GM21515 (cell line): ENCODE results near the gene RAD51B.

Experiments
- ATAC-seq: cut with Tn5 transposase; IDR thresholded peaks from one replicate; pipeline ENCODE4 v1.9.1; 2021; ENCODE audit not compliant: unreplicated experiment

RAD51B gene

DNA sequence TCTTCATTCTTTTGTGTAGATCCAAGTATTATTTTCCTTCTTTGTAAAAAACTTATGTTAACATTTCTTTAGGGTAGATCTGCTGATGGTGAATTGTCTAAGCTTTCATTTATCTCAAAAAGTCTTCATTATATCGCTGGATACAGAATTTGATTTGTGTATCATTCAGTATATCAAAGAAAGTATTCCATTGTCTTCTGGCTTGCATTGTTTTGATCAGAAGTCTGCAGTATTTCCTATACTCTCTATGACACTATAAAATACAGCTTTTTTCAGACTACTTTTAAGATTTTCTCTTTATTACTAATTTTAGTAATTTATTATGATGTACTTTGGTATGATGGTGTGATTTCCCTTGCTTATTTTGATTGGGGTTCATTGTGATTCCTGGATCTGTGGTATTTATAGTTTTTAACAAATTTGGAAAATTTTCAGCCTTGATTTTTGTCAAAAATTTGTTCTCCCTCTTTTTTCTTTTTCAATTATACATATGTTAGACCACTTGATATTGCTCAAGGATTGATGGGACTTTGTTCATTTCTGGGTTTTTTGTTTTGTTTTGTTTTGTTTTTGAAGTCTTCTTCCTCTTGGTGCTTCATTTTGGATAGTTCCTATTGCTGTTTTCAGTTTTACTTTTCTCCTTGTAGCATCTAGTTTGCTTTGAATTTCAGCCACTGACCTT is 796.8 kb downstream of the RAD51B start:
- ATAC-seq: no peak

DNA sequence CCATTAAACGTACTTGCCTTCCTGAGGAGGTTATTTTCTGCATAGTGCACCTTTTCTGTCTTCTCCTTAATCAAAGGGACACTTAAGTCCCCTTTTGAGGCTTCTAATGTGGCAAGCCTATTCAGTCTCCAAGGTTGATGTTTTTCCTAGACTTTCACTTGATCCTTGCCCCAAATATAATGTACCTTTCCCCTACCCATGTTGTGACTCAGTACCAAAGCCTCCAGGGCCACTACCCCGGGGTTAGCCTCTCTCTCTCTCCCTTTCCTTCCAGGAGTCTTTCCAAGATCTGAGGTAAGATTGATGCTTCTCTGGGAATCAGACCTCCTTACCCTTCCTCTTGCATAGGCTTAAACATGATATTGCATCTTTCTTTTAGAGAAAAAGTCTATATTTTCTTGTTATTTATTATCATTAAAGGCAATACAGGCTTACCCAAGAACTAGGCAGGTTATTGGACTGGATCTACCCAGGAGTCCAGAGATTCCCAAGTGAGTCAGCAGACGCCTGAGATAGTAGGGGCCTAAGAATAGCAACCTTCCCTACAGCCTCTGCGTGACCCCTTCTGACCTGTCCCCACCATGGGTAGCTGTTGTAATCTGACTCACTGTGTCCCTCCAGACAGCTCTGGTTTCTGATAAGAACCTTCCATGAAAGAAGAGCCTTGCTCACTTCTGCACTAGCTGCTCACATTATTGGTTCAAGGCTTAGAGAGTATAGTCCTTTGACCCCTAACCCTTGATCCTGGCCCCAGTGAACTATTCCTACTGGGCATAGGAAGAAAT is 800.4 kb downstream of the RAD51B start:
- no peak for ATAC-seq

DNA sequence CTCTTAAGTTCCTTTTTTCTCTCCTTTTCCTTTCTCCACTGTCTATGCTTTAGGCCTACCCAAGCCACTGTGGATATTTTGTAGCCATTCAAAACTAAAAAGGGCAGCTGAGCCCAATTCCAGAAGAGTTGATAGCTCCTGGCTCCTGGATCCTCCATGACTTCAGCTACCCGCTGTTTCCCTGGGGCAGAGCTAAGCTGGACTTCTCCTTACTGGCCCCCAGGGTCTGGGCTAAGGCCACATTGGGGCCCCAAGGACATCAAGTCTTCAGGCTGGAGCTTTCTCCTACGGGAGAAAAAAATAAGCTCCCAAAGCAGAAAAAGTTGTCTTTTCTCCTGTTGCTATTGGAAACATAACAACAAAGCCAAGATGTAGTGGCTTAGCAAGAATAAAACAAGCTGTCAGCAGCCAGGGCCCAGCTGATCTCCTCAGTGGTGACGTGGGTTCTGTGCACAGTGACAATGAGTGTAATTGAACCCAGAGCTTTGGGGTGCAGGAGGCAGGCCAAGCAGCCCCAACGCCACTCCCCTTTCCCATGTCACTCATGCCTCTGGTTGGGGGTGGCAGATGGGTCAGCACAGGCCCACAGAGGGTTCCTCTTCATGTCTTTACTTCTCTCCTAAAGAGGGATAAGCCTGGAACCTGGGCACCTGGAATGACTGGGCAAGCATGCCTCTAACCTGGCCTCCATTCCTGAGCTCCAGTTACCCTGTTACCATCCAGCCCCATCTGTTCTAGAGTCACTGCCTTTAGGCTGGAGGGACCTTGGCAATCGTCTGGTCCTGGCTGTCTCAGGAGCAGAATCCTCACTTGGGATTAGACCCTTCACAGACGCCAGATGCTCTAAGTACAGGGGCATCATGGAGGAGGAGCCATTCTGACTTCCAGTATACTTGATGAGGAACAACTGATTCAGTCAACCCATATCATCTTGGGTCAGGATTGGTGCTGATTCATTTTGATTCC is 802.1 kb downstream of the RAD51B start:
- ATAC-seq: no peak

DNA sequence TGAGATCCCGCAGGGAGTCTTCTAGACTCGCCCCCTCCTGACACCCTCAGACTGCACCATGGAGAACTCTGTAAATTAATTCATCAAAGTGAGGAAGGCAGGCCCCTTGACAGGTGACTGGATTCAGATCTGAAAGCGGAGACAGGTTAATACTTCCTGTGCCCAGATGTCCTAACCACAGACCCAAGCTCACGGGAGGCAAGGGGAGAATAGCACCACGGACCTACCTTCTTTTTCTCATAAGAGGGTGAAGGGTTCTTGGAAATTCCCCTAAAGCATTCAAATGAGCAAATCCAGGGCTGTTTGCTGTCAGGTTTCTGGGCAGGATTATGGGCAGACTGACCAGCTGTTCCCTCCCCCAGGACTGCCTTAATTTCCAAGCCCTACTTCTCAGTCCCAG is 803.3 kb downstream of the RAD51B start:
- no peak for ATAC-seq

DNA sequence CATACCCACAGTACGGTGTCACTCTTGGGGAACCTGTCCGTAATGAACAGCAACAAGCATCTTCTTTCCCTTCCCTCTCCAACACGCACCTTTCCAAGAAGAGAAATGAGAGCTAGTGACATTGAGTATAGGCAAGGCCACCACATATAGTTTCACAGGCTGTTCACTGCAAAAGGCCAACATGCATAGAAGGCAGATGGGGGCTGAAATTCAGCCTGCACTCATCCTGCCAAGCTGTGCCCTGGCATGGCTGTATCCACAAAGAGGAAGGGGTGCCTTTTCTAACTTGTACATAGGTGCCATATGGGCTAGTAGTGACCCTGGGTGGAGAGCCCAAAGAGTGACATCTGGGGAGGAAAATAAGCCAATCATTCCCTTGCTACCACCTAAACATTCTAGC is 803.7 kb downstream of the RAD51B start:
- ATAC-seq: no peak

DNA sequence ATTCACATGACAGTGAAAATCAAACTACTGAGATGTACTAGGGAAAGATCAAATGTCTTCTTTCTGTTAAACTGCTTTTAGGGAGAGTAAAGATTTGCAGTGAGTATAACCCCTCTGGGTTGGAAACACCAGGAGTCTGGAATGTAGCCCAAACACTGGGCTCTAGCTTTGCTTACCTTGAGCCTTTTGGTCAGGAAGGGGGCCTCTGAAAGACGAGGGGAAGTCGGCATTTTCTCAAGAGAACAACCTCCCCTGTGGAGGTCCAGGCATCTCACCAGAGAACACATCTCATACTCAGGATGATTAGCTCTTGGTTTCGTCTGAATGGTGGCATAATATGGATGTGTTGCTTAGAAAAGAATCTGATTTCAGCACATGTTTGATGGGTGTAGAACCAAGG is 804.2 kb downstream of the RAD51B start:
- ATAC-seq: no peak

DNA sequence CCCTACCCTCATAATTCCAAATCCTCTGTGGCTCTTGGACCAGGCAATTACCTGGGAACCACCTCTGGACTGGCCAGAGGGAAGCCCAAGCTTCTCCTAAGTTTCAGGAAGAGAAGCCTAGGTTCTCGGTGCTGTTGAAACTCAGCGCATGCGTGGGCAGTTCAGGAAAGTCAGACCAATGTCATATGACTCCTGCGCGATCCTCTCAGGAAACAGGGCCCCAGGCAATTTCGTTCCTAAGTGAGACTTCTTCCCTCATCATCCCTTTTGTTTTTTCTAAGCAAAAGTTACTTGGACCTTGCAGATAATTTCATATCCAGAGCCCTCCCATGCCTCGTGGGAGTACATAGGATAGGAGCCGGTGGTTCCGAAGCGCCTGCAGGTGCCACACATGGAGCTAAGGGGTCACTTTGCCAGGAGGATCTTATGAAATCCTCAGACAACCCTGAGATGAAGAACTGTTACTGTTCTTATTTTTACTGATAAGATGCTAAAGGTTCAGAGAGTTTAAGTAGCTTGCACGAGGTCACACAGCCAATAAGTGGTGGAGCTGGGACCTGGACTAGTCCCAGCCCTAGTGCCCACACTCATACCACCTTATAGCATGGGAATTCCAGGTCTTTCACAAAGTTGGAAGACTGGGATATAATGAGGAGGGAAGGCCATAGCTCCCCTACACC is 805.1 kb downstream of the RAD51B start:
- no peak for ATAC-seq

DNA sequence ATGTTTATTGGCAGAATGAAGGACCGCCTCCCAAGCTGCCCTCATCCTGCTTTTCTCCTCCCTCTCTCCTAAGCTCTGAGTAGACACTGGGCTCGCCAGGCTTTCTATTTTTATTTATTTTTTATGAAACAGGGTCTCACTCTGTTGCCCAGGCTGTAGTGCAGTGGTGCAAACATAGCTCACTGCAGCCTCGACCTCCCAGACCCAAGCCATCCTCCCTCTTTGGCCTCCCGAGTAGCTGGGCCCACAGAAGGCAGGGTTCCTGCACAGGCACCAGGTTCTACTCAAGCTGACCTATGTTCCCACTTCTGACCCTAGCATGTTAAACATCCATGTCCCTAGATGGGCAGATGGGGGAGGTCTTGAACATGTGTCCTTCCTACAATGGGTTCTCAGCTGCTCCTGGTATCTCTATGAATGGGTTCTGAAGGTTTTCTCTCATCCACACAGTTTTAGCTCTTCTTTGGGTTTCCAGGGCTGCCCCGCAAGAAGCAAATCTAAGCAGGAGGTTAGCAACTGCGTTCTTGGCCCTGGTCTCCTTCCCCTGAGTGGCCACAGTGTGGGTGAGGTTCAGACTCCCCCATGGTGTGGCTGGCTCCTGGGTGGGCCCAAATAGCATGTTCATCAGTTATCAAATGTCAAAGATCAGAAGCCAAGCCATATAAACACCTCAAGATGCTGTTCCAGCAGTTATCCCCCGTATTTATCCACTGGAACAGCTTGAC is 805.9 kb downstream of the RAD51B start:
- no peak for ATAC-seq

DNA sequence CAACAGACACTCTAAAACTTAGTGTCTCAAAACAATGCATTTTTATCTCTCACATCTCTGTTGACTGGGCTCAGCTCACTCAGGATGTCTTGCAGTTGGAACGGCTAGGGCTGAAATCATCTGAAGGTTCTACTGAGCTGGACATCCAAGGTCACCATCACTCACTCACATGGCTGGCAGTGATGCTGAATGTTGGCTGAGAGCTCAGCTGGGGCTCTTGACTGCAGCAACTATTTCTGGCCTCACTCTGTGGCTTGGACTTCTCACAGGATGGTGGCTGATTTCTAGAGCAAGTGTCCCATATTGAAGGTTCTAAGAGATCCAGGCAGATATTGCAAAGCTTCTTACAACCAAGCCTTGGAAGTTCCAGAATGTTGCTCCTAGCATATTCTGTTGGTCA is 806.8 kb downstream of the RAD51B start:
- ATAC-seq: no peak

DNA sequence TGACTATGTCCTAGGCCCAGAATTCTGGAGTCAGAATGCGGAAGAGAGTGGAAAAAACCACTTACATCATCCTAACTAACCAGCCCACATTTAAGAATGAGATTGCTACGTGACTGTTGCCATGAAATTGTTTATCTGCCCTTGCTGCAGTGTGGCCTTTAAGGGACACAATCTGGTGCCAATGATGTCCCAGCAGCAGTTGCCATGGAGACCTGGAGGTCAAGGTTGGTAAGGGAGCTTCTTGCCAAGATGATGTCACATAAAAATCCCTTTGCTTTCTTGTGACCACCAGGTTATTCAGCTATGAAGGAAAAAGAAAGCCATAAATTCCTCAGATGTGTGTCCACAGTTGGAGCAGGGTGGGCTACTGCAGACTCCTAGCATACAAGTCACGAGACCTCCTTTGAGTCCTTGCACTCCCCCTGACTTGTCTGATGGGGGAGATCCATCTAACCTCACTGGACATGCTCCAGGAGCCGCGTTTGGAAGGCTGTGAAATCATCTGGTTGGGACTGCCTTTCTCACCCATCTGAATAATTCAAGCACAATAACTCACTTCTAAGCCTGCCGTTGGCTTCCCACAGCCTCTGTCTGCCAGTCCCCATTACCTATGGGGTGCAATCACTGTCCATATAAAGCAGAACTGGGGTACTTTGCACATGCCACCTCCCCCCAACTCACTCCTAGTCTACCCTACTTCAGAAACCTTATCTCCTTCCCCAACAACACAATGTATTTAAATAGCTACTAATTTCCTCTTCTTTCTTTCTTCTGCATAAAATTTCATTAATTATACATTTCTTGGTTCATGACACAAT is 807.7 kb downstream of the RAD51B start:
- ATAC-seq: no peak

DNA sequence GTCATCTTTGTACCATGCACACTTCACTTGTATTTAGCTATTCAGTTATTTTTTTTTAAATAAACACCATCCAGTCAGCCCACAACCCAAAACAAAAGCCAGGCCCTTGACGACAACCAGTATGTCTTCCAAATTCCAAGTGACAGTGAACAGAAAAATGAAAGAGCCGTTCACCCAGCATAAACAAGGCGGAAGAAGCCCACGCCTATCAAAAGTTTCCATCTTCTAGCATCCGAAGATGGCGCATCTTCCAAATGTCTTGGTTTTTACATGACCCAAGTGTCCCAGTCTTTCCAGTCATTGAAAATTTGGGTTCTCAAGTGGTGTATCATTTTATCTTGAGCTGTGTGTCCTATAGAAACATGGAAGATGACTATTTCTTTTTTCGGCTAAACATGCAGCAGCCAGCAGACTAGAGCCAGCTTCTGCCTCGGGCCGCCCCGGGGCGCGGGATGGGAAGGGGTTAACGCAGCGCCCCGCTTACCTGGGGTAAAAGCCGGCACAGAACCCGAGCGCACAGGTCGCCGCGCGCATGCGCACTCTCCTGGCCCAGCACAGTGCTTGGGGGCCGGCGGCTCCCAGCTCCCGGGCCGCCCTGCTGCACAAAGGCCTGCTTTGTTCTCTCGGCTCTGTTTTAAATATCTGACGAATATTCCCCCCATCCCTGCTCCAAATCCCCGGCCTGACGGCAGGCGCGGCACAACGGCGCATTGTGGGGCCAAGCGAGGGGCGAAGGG is 808.5 kb downstream of the RAD51B start:
- ATAC-seq: no peak

DNA sequence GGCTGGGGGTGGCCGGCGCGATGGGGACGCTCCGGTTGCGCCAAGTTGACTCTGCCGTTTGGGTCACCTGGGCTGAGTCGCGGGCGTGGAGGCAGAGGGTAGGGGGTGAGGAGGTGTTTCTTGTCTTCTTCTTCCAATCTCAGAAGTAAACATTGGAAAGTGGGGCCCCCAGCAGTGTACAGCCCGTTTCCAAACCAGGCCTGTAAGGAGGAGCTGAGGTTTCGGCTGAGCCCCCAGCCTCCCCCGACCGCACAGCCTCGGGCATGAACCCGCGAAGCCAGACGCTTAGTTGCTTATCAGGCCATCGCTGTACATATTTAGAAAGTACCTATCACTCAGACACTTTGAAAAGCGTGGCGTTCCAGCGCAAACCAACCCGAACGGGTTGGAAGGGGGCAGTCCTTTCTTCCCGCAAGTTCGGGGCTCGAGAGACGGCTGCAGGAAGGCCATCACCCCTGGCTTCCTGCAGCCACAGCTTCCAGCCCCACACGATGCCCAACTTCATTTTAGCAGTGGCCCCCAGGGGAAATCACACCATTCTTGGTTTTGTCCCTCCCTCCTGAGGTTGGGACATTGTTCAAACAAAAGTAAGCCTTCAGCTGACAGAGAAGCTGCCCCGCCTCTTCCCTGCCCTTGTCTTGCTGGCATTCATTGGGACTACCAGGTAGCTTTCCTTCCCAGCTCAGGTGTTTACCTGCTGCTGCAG is 809.2 kb downstream of the RAD51B start:
- ATAC-seq: no peak

DNA sequence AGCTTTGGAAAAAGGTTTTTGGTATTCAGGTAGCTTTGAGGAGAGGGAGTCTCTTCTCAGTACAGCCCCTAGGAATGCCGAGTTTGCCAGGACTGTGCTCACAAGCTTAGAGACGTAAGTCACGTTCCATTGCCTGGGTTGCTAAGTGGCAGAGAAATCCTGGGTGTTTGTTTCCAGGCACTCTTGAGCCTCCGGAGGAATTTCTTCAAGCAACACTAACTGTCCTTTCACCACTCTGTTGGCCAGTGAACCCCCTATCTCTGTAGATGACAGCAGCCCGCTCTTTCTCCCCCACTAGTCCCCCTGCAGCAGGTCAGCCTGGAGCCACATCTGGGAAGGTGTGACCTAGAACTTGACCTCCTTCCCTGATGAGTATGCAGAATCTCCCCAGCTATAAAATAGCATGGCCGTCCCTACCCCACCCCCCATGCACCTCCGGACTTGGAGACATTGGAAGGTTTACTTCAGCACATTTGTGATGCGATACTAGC is 810.5 kb downstream of the RAD51B start:
- ATAC-seq: no peak

DNA sequence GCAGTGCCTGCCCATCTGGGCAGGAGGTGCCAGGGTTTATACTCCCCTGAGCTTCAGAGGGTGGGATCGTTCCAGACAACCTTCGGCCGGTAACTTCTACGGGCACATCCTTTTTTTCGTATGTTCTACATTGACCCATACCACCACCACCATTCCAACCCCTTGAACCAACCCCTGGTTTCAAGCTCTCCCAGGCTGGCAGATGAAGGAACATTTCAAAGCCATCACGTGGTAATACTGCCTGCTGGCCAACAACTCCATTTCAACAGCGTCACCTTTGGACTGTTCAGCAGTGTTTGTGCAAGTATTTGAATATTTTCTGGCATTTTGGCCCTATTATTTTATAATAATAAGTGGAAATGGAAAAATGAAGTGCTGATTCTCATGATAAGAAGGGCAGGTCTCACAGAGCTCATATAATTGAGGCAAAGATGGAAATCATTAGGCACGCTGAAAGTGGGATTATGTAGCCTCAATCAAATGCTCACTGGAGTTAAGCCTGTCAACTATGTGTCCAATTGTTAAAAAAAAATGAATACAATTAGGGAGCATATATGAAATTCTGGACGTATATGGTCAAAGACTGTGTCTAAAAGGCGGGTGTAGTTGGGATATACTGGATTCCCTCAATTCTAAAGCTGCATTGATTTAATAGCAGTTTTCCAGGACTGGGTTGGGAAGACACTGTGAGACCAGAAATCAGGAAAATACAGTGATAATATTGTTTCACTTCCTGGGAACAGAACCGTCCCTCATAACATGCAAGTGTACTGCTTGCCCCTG is 811.2 kb downstream of the RAD51B start:
- ATAC-seq: no peak

DNA sequence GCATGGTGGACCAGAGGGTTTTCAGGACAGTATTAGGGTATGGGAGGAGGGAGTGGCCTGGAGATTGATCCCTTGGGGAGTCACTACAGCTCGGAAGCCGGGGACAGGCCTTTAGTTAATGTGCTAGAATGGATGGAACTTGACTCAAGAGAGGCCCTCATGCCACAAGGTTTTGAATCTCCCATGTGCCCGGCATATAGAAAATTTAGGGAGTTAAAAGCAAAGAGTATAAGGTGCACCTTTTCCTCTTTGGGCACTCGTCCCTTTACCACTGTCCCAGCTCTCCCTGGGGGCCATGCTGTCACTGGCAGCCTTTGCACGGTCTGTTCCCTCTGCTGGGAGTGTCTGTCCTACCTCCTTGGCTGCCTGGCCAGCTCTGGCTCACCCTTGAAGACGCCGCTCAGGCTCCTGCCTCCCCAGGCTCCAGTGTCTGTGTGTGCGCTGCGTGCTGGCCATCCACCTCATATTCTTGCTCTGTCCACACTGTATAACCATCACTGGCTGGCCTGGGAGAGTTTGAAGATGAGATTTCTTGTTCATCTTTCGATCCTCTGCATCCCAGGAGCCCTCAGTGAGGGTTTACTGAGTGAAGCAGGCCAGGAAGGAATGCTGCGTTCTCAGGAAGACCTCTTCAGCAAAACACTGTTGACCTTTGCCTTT is 811.9 kb downstream of the RAD51B start:
- no peak for ATAC-seq

DNA sequence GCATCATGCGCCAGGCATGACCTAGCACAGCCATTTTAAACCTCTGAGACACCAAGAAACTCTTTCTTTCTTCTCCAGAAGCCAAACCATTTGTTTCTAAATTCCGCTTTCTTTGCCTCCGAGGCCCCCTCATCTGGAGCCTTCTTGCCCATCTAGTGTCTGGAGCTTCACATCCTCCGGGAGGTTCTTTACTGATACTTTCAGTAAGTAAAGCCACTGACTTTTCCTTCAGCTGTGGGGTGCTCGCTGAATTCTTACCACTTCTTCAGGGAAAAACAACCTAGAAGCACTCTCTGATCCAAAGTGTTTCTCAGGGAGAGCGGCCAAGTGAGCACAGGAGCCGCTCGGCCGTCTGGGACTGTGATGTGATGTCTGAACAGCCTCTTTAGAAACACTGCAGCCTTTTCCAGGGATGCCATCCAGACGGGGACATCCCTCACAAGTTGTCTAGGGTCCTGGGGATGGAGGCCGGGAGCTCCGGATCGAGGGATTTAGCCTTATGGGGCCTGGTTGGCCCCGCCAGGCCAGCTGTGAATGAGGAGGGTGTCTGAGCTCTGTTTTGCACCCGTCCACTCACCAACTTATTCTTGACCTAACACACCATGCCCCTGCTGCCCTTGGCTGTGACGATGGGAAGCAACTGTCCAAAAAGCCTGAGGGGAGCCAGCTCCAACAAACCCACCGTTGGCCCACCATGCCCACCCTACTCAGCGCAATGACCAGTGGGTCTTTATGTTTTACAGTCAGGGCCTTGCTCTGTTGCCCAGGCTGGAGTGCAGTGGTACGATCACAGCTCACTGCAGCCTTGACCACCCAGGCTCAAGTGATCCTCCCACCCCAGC is 812.7 kb downstream of the RAD51B start:
- no peak for ATAC-seq
